Activated CD4-positive, alpha-beta T cell treated with anti-CD3 and anti-CD28 coated beads for 48 hours (primary cell): ENCODE results near the gene HOXA6.

Experiments used
- DNase-seq: peaks from one replicate; pipeline ENCODE4 v3.0.0-alpha.2; 2020

The HOXA6 gene

GRCh38 chr7:27160546-27161213 is 13.1 kb upstream of the HOXA6 start:
- DNase-seq: peak; percentile 89

- DNase-seq: no peak
Measured at GRCh38 chr7:27160145-27160545, 12.6 kb upstream of the HOXA6 start.

GRCh38 chr7:27159266-27160144 is 11.9 kb upstream of the HOXA6 start:
- DNase-seq: no peak

GRCh38 chr7:27158436-27159265 is 11.1 kb upstream of the HOXA6 start:
- DNase-seq: no peak

GRCh38 chr7:27157702-27158431 is 10.3 kb upstream of the HOXA6 start:
- DNase-seq: no peak

GRCh38 chr7:27156916-27157701 is 9.5 kb upstream of the HOXA6 start:
- DNase-seq: no peak

- DNase-seq: no peak
Measured at GRCh38 chr7:27156508-27156898, 8.9 kb upstream of the HOXA6 start, which contains the start of gene HOXA7. HOXA7 (minus strand) TSS chr7:27156675; CDS start chr7:27156545, 130 bp downstream.

GRCh38 chr7:27155816-27156507 is 8.4 kb upstream of the HOXA6 start:
- no peak for DNase-seq

GRCh38 chr7:27154901-27155815 is 7.6 kb upstream of the HOXA6 start:
- peak; percentile 62 for DNase-seq

- DNase-seq: no peak
Measured at GRCh38 chr7:27154369-27154768, 6.8 kb upstream of the HOXA6 start.

- no peak for DNase-seq
Measured at GRCh38 chr7:27153526-27153925, 6.0 kb upstream of the HOXA6 start.

GRCh38 chr7:27152816-27153442 is 5.4 kb upstream of the HOXA6 start:
- no peak for DNase-seq

- DNase-seq: no peak
Measured at GRCh38 chr7:27151931-27152815, 4.6 kb upstream of the HOXA6 start, which contains the start of gene HOXA3. HOXA3 (minus strand) TSS chr7:27152583; CDS start chr7:27110640, 41,943 bp downstream.

- no peak for DNase-seq
Measured at GRCh38 chr7:27151341-27151930, 3.9 kb upstream of the HOXA6 start.

- DNase-seq: peak; percentile 77
Measured at GRCh38 chr7:27150568-27151340, 3.2 kb upstream of the HOXA6 start.

GRCh38 chr7:27149842-27150567 is 2.4 kb upstream of the HOXA6 start:
- DNase-seq: no peak
